PFSK-1 (cell line): ENCODE results near the gene SEPHS2.

Source experiments
- POLR2AphosphoS5 ChIP-seq: IDR thresholded peaks from 2 replicates; pipeline ENCODE4 v1.6.1; 2012; ENCODE audit warnings: low read depth, mild to moderate bottlenecking, control low read depth, low read length, moderate library complexity
- TF ChIP-seq, protein P1 (sequence below), 2 experiments: IDR thresholded peaks; 2 replicates each; pipeline versions ENCODE4 v1.6.1 to v1.8.0; 2011 to 2012; ENCODE audit warnings: low read depth in 2 of 2, low read length in 2 of 2, control low read depth in 1 of 2, inconsistent platforms in 1 of 2, mild to moderate bottlenecking in 1 of 2, moderate library complexity in 1 of 2; ENCODE audit not compliant: insufficient read depth in 1 of 2

DNA sequence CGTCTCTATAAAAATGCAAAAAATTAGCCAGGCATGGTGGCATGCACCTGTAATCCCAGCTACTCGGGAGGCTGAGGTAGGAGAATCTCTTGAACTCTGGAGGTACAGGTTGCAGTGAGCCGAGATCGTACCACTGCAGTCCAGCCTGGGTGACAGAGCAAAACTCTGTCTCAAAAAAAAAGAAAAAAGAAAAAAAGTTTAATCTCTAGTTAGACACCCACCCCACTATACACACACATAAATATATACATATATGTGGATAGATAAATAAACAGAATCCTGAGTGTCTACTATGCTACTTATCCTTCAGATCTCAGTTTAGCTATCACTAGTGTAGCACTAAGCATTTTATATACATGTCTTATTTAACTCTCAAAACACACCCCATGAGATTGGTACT lies 45.6 kb upstream of the SEPHS2 start:
- TF ChIP-seq, protein P1, sequence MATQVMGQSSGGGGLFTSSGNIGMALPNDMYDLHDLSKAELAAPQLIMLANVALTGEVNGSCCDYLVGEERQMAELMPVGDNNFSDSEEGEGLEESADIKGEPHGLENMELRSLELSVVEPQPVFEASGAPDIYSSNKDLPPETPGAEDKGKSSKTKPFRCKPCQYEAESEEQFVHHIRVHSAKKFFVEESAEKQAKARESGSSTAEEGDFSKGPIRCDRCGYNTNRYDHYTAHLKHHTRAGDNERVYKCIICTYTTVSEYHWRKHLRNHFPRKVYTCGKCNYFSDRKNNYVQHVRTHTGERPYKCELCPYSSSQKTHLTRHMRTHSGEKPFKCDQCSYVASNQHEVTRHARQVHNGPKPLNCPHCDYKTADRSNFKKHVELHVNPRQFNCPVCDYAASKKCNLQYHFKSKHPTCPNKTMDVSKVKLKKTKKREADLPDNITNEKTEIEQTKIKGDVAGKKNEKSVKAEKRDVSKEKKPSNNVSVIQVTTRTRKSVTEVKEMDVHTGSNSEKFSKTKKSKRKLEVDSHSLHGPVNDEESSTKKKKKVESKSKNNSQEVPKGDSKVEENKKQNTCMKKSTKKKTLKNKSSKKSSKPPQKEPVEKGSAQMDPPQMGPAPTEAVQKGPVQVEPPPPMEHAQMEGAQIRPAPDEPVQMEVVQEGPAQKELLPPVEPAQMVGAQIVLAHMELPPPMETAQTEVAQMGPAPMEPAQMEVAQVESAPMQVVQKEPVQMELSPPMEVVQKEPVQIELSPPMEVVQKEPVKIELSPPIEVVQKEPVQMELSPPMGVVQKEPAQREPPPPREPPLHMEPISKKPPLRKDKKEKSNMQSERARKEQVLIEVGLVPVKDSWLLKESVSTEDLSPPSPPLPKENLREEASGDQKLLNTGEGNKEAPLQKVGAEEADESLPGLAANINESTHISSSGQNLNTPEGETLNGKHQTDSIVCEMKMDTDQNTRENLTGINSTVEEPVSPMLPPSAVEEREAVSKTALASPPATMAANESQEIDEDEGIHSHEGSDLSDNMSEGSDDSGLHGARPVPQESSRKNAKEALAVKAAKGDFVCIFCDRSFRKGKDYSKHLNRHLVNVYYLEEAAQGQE (IDR thresholded peaks at IDR 0.05; ENCODE audit: insufficient read depth in 1 of 2, low read depth in 2 of 2, low read length in 2 of 2): no peak
- TF ChIP-seq POLR2AphosphoS5: no peak
